IMR-90 (cell line): ENCODE measurements around the gene SIPA1.

Source experiments
- CEBPB ChIP-seq: IDR thresholded peaks from 2 replicates; pipeline ENCODE4 v1.6.1; 2012; ENCODE audit warnings: low read depth, low read length, improper control_type of control experiment
- CTCF ChIP-seq: conservative IDR thresholded peaks from 2 replicates; pipeline ENCODE4 v1.5.1; 2012; ENCODE audit warnings: mild to moderate bottlenecking, low read depth, low read length, improper control_type of control experiment
- ELK1 ChIP-seq: fragments of 150-350 bp; IDR thresholded peaks from 2 replicates; pipeline ENCODE4 v1.6.1; 2016; ENCODE audit warnings: low read depth, mild to moderate bottlenecking, low read length, moderate library complexity, borderline replicate concordance
- MAFK ChIP-seq: IDR thresholded peaks from 2 replicates; pipeline ENCODE4 v1.6.1; 2012; ENCODE audit warnings: low read depth, low read length, improper control_type of control experiment
- POLR2A ChIP-seq: IDR thresholded peaks from 2 replicates; pipeline ENCODE4 v1.6.1; 2012; ENCODE audit warnings: mild to moderate bottlenecking, low read depth, low read length
- RFX5 ChIP-seq: IDR thresholded peaks from 2 replicates; pipeline ENCODE4 v1.8.0; 2012; ENCODE audit warnings: low read depth, mild to moderate bottlenecking, low read length, moderate library complexity
- SMC3 ChIP-seq: fragments of 150-350 bp; IDR thresholded peaks from 2 replicates; pipeline ENCODE4 v1.6.1; 2016; ENCODE audit warnings: low read depth, mild to moderate bottlenecking, antibody characterized with exemption, low read length, moderate library complexity

GRCh38 chr11:65637032-65637557 lies 806 bp upstream of the SIPA1 start:
- TF ChIP-seq CTCF, result no peak
- TF ChIP-seq CEBPB, result no peak
- no peak for TF ChIP-seq POLR2A
- TF ChIP-seq MAFK, result no peak
- TF ChIP-seq ELK1, result no peak
- no peak for TF ChIP-seq RFX5
- no peak for TF ChIP-seq SMC3
